Astrocyte (in vitro differentiated cells and primary cell): ENCODE measurements around the gene HNMT.

ENCODE experiments used
- EZH2 ChIP-seq: IDR thresholded peaks from 2 replicates; pipeline ENCODE4 v1.6.1; 2012; ENCODE audit warnings: mild to moderate bottlenecking, low read length, inconsistent platforms; ENCODE audit not compliant: insufficient read depth
- TF ChIP-seq, protein P1 (sequence below): IDR thresholded peaks from 2 replicates; pipeline ENCODE4 v1.5.1; 2011; ENCODE audit warnings: low read depth, mild to moderate bottlenecking, inconsistent platforms, low read length, moderate library complexity; ENCODE audit not compliant: insufficient read depth

DNA sequence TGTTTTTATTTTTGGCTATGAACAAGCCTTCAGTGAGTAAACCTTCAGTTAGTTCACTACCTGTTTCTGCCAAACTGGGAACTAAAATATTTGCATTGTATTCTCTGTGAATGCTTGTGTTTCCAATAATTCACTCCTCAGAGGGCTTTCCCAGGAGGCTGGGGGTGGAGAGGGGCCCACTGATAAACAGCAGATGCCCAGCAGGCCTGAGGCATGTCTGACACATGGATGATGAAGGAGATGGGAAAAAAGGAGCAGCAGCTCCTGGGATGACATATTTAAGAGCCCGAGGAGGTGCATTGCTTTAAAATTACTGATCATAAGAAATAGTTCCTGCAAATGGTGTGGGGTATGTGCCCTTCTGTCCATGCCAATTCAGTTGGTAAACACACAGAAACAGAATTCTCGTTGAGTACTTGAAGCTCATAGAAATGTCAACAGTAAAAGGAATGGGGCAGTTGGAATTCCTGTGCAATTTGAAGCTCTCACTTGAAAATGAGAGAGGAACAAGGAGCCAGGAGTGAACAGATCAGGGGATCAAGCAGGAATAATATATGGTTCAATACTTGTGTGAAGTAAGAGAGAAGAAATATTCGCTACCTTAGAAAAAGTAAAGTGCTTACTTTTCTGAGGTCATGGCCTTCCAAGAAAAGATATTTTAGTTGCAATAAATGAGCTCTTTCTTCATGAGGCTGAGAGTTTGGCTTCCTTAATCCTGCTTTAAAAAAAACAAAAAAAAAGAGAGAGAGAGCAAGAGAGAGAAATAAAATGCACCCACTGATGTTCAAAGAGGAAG lies 22.0 kb upstream of the HNMT start:
- TF ChIP-seq, protein P1, sequence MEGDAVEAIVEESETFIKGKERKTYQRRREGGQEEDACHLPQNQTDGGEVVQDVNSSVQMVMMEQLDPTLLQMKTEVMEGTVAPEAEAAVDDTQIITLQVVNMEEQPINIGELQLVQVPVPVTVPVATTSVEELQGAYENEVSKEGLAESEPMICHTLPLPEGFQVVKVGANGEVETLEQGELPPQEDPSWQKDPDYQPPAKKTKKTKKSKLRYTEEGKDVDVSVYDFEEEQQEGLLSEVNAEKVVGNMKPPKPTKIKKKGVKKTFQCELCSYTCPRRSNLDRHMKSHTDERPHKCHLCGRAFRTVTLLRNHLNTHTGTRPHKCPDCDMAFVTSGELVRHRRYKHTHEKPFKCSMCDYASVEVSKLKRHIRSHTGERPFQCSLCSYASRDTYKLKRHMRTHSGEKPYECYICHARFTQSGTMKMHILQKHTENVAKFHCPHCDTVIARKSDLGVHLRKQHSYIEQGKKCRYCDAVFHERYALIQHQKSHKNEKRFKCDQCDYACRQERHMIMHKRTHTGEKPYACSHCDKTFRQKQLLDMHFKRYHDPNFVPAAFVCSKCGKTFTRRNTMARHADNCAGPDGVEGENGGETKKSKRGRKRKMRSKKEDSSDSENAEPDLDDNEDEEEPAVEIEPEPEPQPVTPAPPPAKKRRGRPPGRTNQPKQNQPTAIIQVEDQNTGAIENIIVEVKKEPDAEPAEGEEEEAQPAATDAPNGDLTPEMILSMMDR: no peak
- no peak for TF ChIP-seq EZH2
